ENCODE data around the gene HIVEP3.

Gene HIVEP3

GRCh38 chr1:41468122-41468762, 450.5 kb downstream of the HIVEP3 start:
- H3K27me3 ChIP-seq (ENCODE audit: insufficient read depth, low read length, poor library complexity): peaks cover 19% of the 10 kb centered on the region

GRCh38 chr1:41467673-41468072, 451.0 kb downstream of the HIVEP3 start:
- Histone ChIP-seq H3K4me1 (ENCODE audit: insufficient read depth, low read length) (no peaks in the 10 kb centered on the region), H4K20me1 (ENCODE audit: insufficient read depth, low read length) (peaks cover 8% of the 10 kb centered on the region; the same call in 1 of the 2 replicates), H3K4me3 (ENCODE audit: low read depth in 1 of 2, low read length in 2 of 2) (no peak overlapping the region), H2AFZ (ENCODE audit: low read depth, low read length) (no peak overlapping the region), H3K27ac (ENCODE audit: low read length) (no peak overlapping the region), H3K4me2 (ENCODE audit: insufficient read depth, low read length) (no peak overlapping the region), H3K27me3 (ENCODE audit: insufficient read depth, low read length, poor library complexity) (peaks cover 19% of the 10 kb centered on the region), H3K9ac (ENCODE audit: low read depth, low read length) (no peak overlapping the region), H3K36me3 (ENCODE audit: insufficient read depth, low read length) (no peaks in the 10 kb centered on the region), H3K79me2 (ENCODE audit: insufficient read depth, low read length) (no peaks in the 10 kb centered on the region), H3K9me3 (ENCODE audit: insufficient read depth, low read length, severe bottlenecking) (no peaks in the 10 kb centered on the region)
- ATAC-seq (ENCODE audit: insufficient read depth, low read depth) (no peak), DNase-seq (no peak)
- no peak for TF ChIP-seq CTCF (IDR thresholded peaks at IDR 0.05; ENCODE audit: borderline replicate concordance, extremely low read depth, low read length, poor library complexity, severe bottlenecking)
- TF ChIP-seq EZH2 (IDR thresholded peaks at IDR 0.05; ENCODE audit: borderline replicate concordance, low read depth, low read length, severe bottlenecking): no peak

More at GRCh38 chr1:41468122-41468762, 450.5 kb downstream of the HIVEP3 start:
- Histone ChIP-seq H3K36me3 (ENCODE audit: insufficient read depth, low read length) (no peaks in the 10 kb centered on the region), H3K79me2 (ENCODE audit: insufficient read depth, low read length) (no peaks in the 10 kb centered on the region), H3K4me3 (ENCODE audit: low read depth in 1 of 2, low read length in 2 of 2) (no peak overlapping the region), H3K9me3 (ENCODE audit: insufficient read depth, low read length, severe bottlenecking) (no peaks in the 10 kb centered on the region), H3K27ac (ENCODE audit: low read length) (no peak overlapping the region), H3K4me2 (ENCODE audit: insufficient read depth, low read length) (no peak overlapping the region), H3K9ac (ENCODE audit: low read depth, low read length) (no peak overlapping the region), H2AFZ (ENCODE audit: low read depth, low read length) (no peak overlapping the region), H3K4me1 (ENCODE audit: insufficient read depth, low read length) (no peaks in the 10 kb centered on the region), H4K20me1 (ENCODE audit: insufficient read depth, low read length) (peaks cover 8% of the 10 kb centered on the region; the same call in 1 of the 2 replicates)
- TF ChIP-seq CTCF (IDR thresholded peaks at IDR 0.05; ENCODE audit: borderline replicate concordance, extremely low read depth, low read length, poor library complexity, severe bottlenecking): no peak
- TF ChIP-seq EZH2 (IDR thresholded peaks at IDR 0.05; ENCODE audit: borderline replicate concordance, low read depth, low read length, severe bottlenecking): no peak
- no peak for DNase-seq
- no peak for ATAC-seq (ENCODE audit: insufficient read depth, low read depth)

DNA sequence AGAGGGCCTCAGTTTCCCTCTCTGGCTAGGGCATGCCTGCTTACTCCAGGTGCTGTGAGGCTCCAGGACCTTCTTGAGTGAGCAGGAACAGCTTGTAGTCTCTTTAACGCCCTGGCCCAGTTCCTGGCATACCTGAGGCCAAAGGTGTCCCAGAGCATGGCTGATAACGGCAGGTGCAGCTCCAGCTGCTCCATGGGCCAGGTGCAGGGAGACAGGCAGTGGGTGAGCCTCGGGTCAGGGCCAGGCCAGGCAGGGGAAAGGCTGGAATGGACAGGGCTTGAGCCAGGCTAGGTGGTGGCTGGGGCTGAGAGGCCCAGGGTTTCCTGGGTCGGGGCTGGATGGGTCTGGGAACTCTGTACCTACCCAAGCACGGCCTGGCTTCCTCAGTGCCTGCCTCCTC, 452.6 kb downstream of the HIVEP3 start:
- Histone ChIP-seq H3K27me3 (ENCODE audit: insufficient read depth, low read length, poor library complexity) (peaks cover 19% of the 10 kb centered on the region), H4K20me1 (ENCODE audit: insufficient read depth, low read length) (peaks cover 8% of the 10 kb centered on the region; the same call in 1 of the 2 replicates), H3K9ac (ENCODE audit: low read depth, low read length) (no peak overlapping the region), H3K4me3 (ENCODE audit: low read depth in 1 of 2, low read length in 2 of 2) (no peak overlapping the region), H3K79me2 (ENCODE audit: insufficient read depth, low read length) (no peaks in the 10 kb centered on the region), H3K36me3 (ENCODE audit: insufficient read depth, low read length) (no peaks in the 10 kb centered on the region), H3K27ac (ENCODE audit: low read length) (no peak overlapping the region), H2AFZ (ENCODE audit: low read depth, low read length) (no peak overlapping the region), H3K4me2 (ENCODE audit: insufficient read depth, low read length) (no peak overlapping the region), H3K9me3 (ENCODE audit: insufficient read depth, low read length, severe bottlenecking) (no peaks in the 10 kb centered on the region), H3K4me1 (ENCODE audit: insufficient read depth, low read length) (no peaks in the 10 kb centered on the region)
- ATAC-seq (ENCODE audit: insufficient read depth, low read depth) (no peak), DNase-seq (no peak)
- no peak for TF ChIP-seq EZH2 (IDR thresholded peaks at IDR 0.05; ENCODE audit: borderline replicate concordance, low read depth, low read length, severe bottlenecking)
- no peak for TF ChIP-seq CTCF (IDR thresholded peaks at IDR 0.05; ENCODE audit: borderline replicate concordance, extremely low read depth, low read length, poor library complexity, severe bottlenecking)

Data from DND-41 (cell line).